K562 (cell line): ENCODE measurements around the gene PODN.

Source experiments
- CHCHD3 ChIP-seq: fragments of 250-450 bp; sonication (Bioruptor Pico); IDR thresholded peaks from 2 replicates; pipeline ENCODE4 v2.1.2; 2022; ENCODE audit warnings: mild to moderate bottlenecking
- HIVEP1 ChIP-seq: fragments of 250-450 bp; sonication (Bioruptor Pico); IDR thresholded peaks from 2 replicates; pipeline ENCODE4 v1.4.0; 2020; ENCODE audit warnings: mild to moderate bottlenecking
- SMAD3 ChIP-seq: fragments of 450-650 bp; formaldehyde crosslinking; conservative IDR thresholded peaks from 2 replicates; pipeline ENCODE4 v1.4.0; 2020; ENCODE audit warnings: mild to moderate bottlenecking
- SUPT5H ChIP-seq: fragments of 450-650 bp; IDR thresholded peaks from 2 replicates; pipeline ENCODE4 v1.6.1; 2016
- USF1 ChIP-seq: sonication (generic); formaldehyde crosslinking; IDR thresholded peaks from 2 replicates; pipeline ENCODE4 v1.9.0; 2022; ENCODE audit warnings: mild to moderate bottlenecking, missing genetic modification reagents

- TF ChIP-seq SMAD3 = no peak
- TF ChIP-seq USF1 (CRISPR knock-in tag) = no peak
- TF ChIP-seq SUPT5H = no peak
- TF ChIP-seq HIVEP1 = no peak
- no peak for TF ChIP-seq CHCHD3
Measured at GRCh38 chr1:53063744-53064515, 1.9 kb downstream of the PODN start.
